Measurements from ENCODE around the gene TIGD4. TPM values are rescaled to one million over a fixed set of nuclear protein-coding genes. Genes with fewer than 3 reads are reported as not detected.

TIGD4 gene
- total and polyA plus RNA-seq, 2 of the 8 experiments (the other 6 are each of a cell fraction or from before 2014, with no cell fraction given) = 0.42 to 2.3 TPM

- Histone ChIP-seq H3K14ac (ENCODE audit: insufficient read length) (no peak overlapping the region), H3K27me3 (replicated peaks in 1 of 4; ENCODE audit: control insufficient read depth in 3 of 4, extremely low read depth in 1 of 4, insufficient read depth in 3 of 4, low read length in 3 of 4) (no peaks in the 10 kb centered on the region), H2BK15ac (ENCODE audit: low read length) (no peak overlapping the region), H2BK120ac (replicated peaks; ENCODE audit: low read depth, low read length) (no peak overlapping the region), H3K79me1 (ENCODE audit: low read depth, low read length) (no peaks in the 10 kb centered on the region), H3K9ac (replicated peaks in 1 of 4; ENCODE audit: extremely low read depth in 1 of 4, low read depth in 3 of 4, low read length in 3 of 4) (no peak overlapping the region), H4K8ac (ENCODE audit: extremely low read depth, insufficient read depth, low read length) (no peak overlapping the region), H4K91ac (replicated peaks; ENCODE audit: insufficient read length, low read length) (no peak overlapping the region), H3K4me1 (replicated peaks in 1 of 4; ENCODE audit: control insufficient read depth in 3 of 4, insufficient read depth in 4 of 4, low read length in 3 of 4) (peaks cover 0 to 4% (median 2%) of the 10 kb centered on the region in 4 experiments; a peak in 3 of 7 replicates), H3K4ac (replicated peaks; ENCODE audit: insufficient read length, low read depth, low read length) (no peak overlapping the region), H2AFZ (ENCODE audit: low read length) (no peak overlapping the region), H3K4me3 (ENCODE audit: extremely low read depth in 1 of 4, insufficient read depth in 2 of 4, low read depth in 3 of 4, low read length in 4 of 4) (no peak overlapping the region), H3K9me3 (ENCODE audit: insufficient read depth in 2 of 2, low read depth in 1 of 2, low read length in 1 of 2) (no peaks in the 10 kb centered on the region), H4K5ac (ENCODE audit: insufficient read length, low read depth, low read length) (no peak overlapping the region), H3K23ac (ENCODE audit: insufficient read length) (no peak overlapping the region), H3K79me2 (ENCODE audit: control insufficient read depth in 1 of 2, insufficient read depth in 2 of 2, low read length in 2 of 2) (no peaks in the 10 kb centered on the region), H2BK20ac (ENCODE audit: low read length) (no peak overlapping the region), H3K36me3 (ENCODE audit: control insufficient read depth in 2 of 4, insufficient read depth in 4 of 4, low read length in 3 of 4) (no peaks in the 10 kb centered on the region), H2BK12ac (ENCODE audit: low read depth, low read length) (no peak overlapping the region), H3K27ac (ENCODE audit: low read depth, low read length) (no peak overlapping the region), H2BK5ac (ENCODE audit: low read depth, low read length) (no peak overlapping the region; the same call in 1 of the 2 replicates), H4K20me1 (replicated peaks in 1 of 2; ENCODE audit: control insufficient read depth in 1 of 2, insufficient read depth in 2 of 2, low read length in 2 of 2) (no peaks in the 10 kb centered on the region), H3K18ac (ENCODE audit: extremely low read depth, low read length) (no peak overlapping the region), H3K56ac (replicated peaks; ENCODE audit: insufficient read length, low read depth, low read length) (no peak overlapping the region), H2AK5ac (ENCODE audit: low read depth, low read length) (no peak overlapping the region), H3K23me2 (ENCODE audit: low read depth, low read length) (no peaks in the 10 kb centered on the region; the same call in 1 of the 2 replicates), H3K4me2 (ENCODE audit: insufficient read depth in 1 of 2, low read depth in 2 of 2, low read length in 2 of 2) (no peak overlapping the region)
- ChIA-PET CTCF (ENCODE audit: partially characterized antibody) (interaction anchor here (1.0 to 2.9 kb wide), 13 partner anchors 11 to 343 kb away, joined by 3 to 33 read pairs (median 5); no protein-coding TSS in a partner anchor), POLR2A (ENCODE audit: partially characterized antibody) (no interaction called here)
- FAIRE-seq (no peak), DNase-seq (ENCODE audit: low read depth in 1 of 2, low spot score in 2 of 2) (no peak)
- 90% methylated on average over 3 of the region's 3 CpGs; no CpG with 5 or more reads in 1 of the 2 experiments for WGBS, 2 experiments (ENCODE audit: extremely low coverage in 1 of 2, insufficient coverage in 1 of 2, insufficient read length in 1 of 2, insufficient replicate concordance in 2 of 2, low coverage in 1 of 2, low lambda C conversion rate in 2 of 2, missing lambda C conversion rate in 1 of 2)
- TF ChIP-seq PHF8 (conservative IDR thresholded peaks at IDR 0.05; ENCODE audit: low read depth, low read length) = no peak
Observed at GRCh38 chr4:152734699-152735050, 44.9 kb downstream of the TIGD4 start.
